ENCODE results near the gene LGI1. TPM values are rescaled to one million over a fixed set of nuclear protein-coding genes. Genes with fewer than 3 reads are reported as not detected.

Gene LGI1
- total RNA-seq, 1 experiment from 2014 or later, result not detected

DNA sequence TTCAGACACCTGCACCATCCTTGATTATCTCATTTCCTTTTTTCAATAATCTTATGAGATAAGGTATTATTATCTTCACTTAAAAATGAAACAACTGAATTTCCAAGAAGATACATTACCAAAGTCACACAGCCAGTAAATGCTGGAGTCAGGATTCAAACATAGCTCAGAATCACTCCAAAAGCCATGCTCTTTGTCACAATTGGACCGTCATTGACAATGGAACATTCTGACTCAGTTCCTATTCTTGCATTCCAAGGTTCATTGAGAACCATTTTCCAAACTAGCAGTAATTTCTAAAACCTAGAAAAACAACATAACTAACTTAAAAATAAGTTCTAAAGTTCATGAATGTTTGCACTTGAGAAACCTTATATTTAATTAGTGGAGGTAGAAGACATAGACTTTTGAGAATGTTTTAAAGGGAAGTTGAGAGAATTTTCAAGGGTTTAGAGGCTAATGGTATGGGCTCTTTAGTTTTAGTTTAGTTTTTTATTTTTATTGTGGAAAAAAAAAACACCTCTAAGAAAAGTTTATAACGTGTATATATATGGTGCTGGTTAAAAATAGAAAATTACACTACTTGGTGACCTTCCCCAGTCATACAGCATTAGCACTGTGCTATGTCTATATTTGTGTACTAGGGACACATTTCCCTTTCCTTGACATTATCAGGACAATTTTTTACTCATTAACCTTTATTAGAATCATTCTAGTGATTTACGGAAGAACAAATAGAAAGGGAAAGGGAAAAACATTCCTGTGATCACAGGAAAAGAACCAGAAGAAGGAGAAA lies 30.9 kb downstream of the LGI1 start:
- no peak for DNase-seq (ENCODE audit: low read depth)
- in situ Hi-C loops (cut with HindIII; ENCODE audit: low pct_unique_long_range_greater_than_20kb, low sequenced_read_pairs), result no loop called here

DNA sequence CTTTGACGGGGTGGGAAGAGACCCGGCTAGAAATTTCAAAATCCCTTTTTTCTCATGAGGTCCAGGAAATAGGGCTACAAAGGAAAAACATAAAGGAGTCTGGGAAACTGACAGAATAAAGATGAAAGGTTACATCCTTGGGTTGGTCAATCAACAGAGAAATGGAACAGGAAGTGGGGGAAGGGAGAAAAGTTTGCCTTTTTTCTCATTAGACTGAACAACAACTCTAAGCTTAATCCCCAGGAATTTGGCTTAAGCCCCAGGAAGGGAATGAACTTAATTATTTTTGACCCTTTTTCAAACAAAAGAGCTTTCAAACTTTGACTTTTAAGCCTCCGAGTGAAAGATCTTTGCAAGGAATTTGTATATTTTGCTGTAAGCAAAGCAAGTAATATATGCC lies 32.7 kb downstream of the LGI1 start:
- no peak for DNase-seq (ENCODE audit: low read depth)
- in situ Hi-C loops (cut with HindIII; ENCODE audit: low pct_unique_long_range_greater_than_20kb, low sequenced_read_pairs), result no loop called here

DNA sequence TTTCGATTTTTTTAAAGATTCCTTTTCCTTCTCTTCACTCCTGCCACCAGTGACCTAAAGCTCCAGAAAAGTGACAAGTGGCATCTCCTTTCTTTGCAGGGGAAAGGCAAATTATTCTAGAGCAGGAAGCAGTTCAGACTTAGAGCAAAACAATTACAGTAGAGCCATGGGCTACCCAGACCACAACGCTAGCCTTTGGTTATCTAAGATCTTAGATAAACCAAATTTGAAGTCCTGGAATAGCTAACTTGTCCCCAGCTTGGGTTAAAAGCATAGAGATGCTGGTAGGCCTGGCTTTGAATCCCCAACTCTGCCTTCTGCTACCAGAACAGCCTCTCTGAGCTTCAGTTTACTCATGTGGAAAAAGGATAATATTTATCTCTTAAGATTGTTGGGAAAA lies 38.4 kb downstream of the LGI1 start:
- no peak for DNase-seq (ENCODE audit: low read depth)
- in situ Hi-C loops (cut with HindIII; ENCODE audit: low pct_unique_long_range_greater_than_20kb, low sequenced_read_pairs), result no loop called here

DNA sequence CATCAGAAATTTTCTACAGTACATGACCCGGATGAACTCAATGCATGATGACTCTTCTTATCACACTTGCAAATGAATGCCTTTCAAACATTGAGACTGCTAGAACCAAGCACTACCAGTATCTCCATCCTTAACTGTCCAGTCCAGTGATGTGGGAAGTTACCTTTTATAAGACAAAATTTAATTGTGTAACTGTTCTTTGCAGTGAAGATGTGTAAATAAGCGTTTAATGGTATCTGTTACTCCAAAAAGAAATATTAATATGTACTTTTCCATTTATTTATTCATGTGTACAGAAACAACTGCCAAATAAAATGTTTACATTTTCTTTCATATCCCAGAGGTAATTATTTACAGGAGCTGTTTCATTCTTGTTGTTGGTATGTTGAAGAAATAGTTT lies 40.1 kb downstream of the LGI1 start:
- in situ Hi-C loops (cut with HindIII; ENCODE audit: low pct_unique_long_range_greater_than_20kb, low sequenced_read_pairs), result no loop called here
- no peak for DNase-seq (ENCODE audit: low read depth)

DNA sequence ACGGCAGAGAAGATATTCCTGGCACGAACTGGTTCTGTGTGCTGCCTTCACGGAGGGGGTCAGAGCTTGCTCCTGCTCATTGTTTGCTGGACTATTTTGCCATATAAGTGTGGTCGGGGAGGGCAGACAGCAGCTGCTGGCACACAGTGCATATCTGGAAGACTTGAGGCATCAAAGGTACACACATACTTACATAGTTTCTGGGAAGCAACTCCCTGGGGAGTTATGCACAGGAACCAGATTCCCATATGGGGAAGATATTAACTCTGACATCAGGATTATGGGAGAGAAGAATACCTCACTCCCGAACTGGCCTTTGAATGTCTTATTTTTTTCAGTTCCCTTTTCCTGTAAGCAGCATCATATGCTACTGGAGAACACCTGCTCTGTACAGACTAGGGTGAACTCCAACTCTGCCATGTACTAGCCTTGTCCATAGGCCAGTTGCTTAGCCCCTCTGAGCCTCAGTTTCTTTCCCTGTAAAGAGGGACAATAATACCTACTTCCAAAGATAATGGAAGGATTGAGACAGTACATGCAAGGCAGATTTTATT lies 41.5 kb downstream of the LGI1 start:
- in situ Hi-C loops (cut with HindIII; ENCODE audit: low pct_unique_long_range_greater_than_20kb, low sequenced_read_pairs), result no loop called here

DNA sequence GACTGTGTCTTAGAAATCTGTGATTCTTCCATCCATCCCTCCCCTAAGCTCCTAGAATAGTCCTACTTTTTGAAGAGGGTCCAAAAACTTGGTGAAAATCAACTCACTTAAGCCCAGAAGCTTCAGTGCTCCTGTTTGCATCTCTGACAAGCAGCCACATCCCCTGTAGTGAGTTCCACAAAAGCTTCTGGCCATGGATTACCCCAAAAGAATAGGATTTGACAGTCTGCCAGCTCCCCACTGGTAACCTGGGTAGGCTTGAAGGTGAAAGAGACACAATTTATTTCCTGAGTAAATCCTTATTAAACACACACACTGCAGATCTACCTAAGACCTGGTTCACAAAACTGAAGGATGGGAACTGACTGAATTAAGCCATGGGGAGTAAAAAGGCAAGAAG lies 46.5 kb downstream of the LGI1 start:
- DNase-seq (ENCODE audit: low read depth), result no peak
- in situ Hi-C loops (cut with HindIII; ENCODE audit: low pct_unique_long_range_greater_than_20kb, low sequenced_read_pairs), result no loop called here

More for the DNA sequence above, 41.5 kb downstream of the LGI1 start:
- DNase-seq (ENCODE audit: low read depth), result no peak

DNA sequence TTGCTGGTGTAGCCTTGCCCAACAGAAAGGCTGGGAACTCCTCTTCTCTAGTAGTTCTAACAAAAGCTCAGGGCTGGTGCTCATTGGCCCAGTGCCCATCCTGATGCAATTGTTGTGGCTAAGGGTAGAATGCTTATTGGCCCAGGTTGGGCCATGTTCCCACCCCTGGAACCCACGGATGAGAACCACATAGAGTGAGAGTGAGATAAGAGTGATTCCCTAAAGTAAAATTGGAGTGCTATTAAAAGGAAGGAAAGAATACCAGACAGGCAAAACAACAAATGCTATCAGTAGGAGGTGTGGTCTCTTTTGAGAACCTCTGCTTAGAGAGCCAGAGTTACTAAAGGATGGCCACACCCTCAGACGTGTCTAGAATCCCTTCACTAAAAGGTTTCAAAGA lies 49.2 kb downstream of the LGI1 start:
- DNase-seq (ENCODE audit: low read depth), result peak; percentile 12
- in situ Hi-C loops (cut with HindIII; ENCODE audit: low pct_unique_long_range_greater_than_20kb, low sequenced_read_pairs), result no loop called here

DNA sequence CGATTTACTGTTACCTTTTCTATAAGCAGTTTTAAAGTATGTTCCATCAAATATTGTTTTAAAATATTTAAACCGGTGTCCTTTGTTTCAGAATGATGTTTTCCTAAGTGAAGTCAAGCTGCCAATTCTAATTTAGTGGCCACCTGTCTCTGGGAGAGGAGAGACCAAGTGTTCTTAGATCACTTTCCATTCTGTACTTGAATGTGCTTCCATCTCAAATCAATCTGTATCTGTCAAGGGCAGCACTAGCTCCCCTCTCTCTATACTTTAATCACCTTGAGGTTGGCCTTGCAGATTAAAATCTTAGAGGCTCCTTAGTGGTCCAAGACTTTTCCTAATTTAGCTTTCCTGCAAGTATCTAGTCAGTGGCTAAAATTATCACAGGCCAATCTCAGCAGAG lies 49.6 kb downstream of the LGI1 start:
- DNase-seq (ENCODE audit: low read depth), result no peak
- in situ Hi-C loops (cut with HindIII; ENCODE audit: low pct_unique_long_range_greater_than_20kb, low sequenced_read_pairs), result no loop called here

DNA sequence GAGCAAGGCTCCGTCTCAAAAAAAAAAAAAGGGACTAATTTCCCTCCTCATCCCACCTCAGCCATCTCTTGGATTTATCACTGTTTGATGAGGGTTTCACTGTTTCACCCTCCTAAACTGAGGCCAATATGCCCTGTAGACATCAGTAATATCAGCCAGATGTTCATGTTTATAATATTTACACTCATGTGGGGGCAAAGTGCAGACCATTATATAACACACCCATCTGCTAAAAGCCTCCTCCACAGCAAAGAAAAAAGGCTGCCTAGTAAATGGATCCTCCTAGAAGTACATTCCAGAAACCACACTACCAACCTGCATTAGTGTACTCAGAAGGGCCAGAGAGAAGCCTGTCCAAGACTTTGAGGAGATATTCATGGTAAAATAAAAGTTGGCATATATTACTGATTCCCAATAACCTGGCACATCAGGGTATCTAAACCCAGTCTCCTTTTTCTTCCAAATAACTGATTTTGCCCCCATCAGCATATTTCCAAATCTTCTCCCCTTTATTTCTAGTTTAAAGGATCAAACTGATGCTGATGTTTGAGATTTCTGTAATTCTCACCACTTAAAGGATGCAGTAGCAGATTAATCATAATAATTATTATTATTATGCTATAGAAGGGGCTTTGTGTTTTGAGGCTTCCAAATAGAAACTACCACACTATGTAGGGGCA lies 55.1 kb downstream of the LGI1 start:
- no peak for DNase-seq (ENCODE audit: low read depth)
- in situ Hi-C loops (cut with HindIII; ENCODE audit: low pct_unique_long_range_greater_than_20kb, low sequenced_read_pairs), result no loop called here

DNA sequence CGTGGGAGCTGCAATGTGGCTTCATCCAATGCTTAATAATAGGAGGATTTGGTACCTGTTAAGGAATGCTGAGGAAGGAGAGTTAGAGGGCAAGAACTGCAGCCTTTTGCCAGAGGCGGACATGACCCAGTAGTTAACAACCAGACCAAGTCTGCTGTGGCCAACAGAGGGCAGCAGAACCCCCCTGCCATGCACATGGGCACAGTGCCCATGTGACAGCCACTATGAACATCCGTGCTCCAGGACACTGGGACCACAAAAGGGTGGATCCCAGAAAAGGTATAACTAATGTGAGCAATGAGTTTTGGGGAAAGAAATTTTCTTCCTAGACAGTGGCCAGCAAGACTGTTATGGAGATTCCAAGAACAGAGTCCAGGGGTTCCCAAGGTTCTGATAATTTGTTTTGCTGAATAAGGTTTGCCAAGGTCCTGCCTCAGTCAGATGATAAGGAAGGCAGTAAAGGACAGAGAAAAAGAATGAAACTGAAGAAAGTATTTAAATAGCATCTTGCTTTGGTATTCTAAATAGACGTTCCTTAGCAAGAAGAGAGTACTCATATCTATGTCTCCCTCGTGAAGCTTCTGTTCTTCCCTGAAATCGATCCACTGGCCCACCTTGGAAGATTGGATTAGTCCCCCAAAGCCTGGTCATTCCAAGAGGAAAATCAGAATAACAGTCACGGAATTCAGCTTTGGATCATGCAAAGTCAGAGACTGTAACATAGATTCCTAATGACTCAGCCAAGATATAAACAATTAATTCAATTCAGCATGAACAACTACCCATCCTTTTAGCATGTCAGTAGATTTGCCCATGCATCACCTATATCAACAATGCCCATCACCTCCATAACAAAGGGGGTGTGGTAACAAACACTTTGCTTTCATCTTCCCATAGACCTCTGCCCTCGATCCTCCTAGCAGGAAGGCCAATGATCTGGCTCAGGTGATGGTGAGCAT lies 56.0 kb downstream of the LGI1 start:
- DNase-seq (ENCODE audit: low read depth), result peak; percentile 71
- in situ Hi-C loops (cut with HindIII; ENCODE audit: low pct_unique_long_range_greater_than_20kb, low sequenced_read_pairs), result no loop called here

DNA sequence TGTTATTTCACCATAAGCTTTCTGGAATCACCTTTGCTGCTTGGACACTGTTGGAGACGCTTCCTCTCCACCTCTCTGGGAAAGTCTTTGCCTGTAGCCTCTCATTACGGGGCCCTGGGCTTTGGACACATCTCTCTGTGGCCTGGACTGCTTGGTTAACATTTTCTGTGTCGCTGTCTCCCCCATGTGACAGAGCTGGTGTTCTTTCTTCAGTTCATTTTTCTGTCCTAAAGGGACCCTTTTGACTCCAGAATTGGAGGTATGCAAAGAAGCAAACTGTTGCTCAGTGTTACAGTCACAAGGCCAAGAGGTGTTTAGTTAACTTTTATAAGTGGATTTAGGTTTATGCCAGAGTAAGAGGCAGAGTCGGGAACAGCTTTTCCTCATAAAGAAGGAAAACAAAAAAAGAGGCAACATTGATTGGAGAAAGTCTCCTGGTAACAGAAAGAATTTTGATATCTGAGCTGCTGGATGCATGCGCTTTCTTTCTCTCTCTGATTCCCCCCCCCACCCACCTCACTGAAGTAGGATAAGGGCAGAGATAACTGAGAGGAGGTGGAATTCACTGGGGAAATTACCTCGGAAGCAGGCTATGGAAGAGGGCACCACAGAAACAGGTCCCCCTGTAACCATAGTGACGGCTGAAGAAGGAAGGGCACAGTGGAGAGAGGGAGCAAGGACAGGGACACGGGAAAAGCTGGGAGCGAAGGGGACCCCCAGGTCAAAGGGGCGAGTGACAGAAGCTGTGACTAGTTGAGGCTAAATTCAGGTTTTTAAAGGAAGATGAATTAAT lies 57.8 kb downstream of the LGI1 start:
- peak; percentile 47 for DNase-seq (ENCODE audit: low read depth)
- in situ Hi-C loops (cut with HindIII; ENCODE audit: low pct_unique_long_range_greater_than_20kb, low sequenced_read_pairs), result no loop called here

DNA sequence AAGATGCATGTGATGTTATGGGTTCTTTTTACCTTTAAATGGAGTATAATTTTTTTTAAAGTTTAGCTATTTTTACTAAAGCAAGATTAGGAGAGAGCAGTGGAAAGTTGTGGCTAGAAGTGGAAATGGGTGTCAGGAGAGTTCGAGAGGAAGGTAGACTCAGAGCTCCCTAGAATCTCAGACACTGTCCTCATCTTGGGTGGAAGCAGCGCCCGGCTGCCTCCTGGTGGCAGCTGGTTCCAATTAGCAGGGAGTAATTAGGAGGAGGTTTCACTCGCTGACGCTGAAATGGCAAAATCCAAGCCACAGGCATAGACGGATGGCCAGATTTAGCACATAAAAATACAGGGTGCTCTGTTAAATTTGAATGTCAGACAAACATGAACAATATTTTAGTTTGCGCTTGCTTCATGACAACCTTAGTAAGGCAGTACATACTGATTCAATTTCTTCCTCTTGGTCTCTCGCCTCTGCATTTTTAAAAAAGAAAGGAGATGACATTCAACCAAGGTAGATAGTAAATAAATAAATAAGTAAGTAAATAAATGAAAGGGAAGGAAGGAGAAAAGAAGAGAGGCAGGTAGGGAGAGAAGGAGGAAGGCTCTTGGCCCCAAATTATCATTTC lies 58.5 kb downstream of the LGI1 start:
- in situ Hi-C loops (cut with HindIII; ENCODE audit: low pct_unique_long_range_greater_than_20kb, low sequenced_read_pairs), result no loop called here
- DNase-seq (ENCODE audit: low read depth), result peak; percentile 51

DNA sequence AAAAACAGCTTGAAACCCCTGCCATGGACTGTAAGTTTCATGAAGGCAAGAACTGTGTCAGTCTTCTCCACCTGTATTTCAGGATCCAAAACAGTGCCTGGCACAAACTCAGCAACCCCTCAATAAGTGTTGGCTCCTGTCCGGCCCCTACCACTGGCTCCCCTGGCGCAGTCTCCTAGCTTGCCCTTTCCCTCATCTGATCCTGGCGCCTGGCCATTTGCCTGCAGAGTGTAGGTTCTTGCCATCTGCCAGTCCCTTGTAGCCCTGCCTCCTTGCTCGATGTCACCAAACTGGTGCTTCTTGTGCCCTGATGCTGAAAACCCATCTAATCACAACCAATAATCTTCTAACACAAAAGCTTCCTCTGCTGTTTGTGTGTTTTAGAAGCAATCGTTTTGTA lies 60.4 kb downstream of the LGI1 start:
- no peak for DNase-seq (ENCODE audit: low read depth)
- in situ Hi-C loops (cut with HindIII; ENCODE audit: low pct_unique_long_range_greater_than_20kb, low sequenced_read_pairs), result no loop called here

DNA sequence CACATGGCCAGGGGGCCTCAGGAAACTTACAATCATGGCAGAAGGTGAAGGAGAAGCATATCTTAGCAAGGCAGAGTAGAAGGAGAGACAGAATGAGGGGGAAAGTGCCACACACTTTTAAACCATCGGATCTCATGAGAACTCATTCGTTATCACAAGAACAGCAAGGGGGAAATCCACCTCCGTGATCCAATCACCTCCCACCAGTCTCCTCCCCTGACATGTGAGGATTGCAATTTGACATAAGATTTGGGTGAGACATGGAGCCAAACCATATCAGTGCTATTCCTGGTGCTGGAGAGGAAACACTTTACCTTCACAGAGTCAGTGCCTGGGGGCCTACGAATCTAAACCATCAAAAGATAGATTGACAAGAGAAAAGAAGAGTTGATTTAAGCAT lies 61.8 kb downstream of the LGI1 start:
- no peak for DNase-seq (ENCODE audit: low read depth)
- in situ Hi-C loops (cut with HindIII; ENCODE audit: low pct_unique_long_range_greater_than_20kb, low sequenced_read_pairs), result no loop called here

DNA sequence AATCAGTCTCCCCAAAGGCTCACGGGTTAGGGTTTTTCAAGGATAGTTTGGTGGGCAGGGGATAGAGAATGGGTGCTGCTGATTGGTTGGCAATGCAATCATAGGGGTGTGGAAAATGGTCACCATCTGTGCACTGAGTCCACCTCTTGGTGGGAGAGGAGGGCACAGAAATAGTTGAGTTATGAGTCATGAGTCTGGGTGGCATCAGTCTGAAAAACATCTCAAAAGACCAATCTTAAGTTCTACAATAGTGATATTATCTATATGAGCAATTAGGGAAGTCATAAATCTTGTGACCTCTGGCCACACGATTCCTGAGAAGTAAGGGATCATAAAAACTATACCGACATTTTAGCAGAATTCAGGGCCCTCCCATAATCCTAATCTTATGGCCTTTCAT lies 62.7 kb downstream of the LGI1 start:
- in situ Hi-C loops (cut with HindIII; ENCODE audit: low pct_unique_long_range_greater_than_20kb, low sequenced_read_pairs), result no loop called here
- DNase-seq (ENCODE audit: low read depth), result peak; percentile 54

DNA sequence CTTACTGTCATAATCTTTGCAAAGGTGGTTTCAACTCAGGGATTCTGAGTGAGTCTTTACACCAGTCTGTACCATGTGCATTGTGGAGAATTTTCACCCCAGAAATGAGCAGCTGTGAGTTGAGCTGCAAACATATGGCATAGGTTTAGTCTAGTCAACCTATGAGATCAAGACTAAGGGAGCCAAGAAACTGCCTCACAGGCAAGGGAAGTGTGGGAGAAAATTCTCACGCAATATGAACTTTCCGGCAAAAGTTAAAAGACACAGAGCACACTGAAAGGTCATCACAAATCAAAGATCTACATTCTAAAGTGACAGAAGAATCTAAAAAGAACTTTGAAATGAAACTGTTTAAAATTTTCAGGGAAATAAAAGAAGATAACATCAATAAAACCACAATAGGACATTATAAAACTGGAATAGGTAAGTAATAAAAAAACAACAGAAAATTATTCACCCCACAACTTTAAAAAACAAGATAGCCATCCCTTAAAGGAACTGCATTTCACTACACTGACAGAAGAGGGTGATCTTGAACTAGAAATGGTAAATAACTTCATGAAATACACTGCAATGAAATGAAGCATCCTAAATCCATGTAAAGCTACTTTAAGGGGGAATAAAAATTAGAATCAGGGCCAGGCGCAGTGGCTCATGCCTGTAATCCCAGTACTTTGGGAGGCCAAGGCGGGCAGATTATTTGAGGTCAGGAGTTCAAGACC lies 63.5 kb downstream of the LGI1 start:
- in situ Hi-C loops (cut with HindIII; ENCODE audit: low pct_unique_long_range_greater_than_20kb, low sequenced_read_pairs), result no loop called here
- peak; percentile 8 for DNase-seq (ENCODE audit: low read depth)

DNA sequence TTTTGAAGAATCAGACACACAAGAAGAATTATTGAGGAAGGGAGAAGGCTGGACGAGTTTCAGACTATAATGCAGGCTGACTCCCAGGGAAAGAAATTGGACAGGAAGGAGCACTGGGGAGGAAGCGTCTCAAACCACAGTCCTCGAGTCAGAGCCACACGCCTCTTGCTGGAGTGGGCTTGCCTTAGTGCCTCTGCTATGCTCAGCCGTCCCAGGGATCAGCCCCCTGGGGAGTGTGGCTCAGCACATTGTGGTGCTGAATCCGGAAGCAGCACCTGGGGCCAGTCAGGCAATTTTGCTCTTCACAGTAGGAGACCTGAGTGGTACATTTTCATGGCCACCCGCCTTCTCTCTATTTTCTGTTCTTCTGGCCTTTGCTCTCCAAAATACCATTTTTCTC lies 68.6 kb downstream of the LGI1 start:
- in situ Hi-C loops (cut with HindIII; ENCODE audit: low pct_unique_long_range_greater_than_20kb, low sequenced_read_pairs), result no loop called here
- DNase-seq (ENCODE audit: low read depth), result no peak

All from Caki2 (cell line).